OCI-LY1 (cell line): ENCODE results near the gene SEPHS1.

ENCODE experiments used
- H2AFZ ChIP-seq: fragments of 200-600 bp; sonication (generic), shearing (Covaris generic); 2 replicates; pipeline ENCODE4 v1.6.0; 2014; ENCODE audit warnings: antibody characterized with exemption, mild to moderate bottlenecking, low read length
- H3F3A ChIP-seq: fragments of 200-600 bp; sonication (generic), shearing (Covaris generic); 2 replicates; pipeline ENCODE4 v1.6.0; 2014; ENCODE audit warnings: mild to moderate bottlenecking, antibody characterized with exemption, low read length, moderate library complexity; ENCODE audit not compliant: insufficient read depth
- H3K27ac ChIP-seq: fragments of 200-600 bp; sonication (generic); 2 replicates; pipeline ENCODE4 v1.5.1; 2014; ENCODE audit warnings: low read length, mixed run types, mild to moderate bottlenecking, low read depth; ENCODE audit not compliant: poor library complexity, severe bottlenecking
- H3K27me3 ChIP-seq: fragments of 200-600 bp; sonication (generic); 2 replicates; pipeline ENCODE4 v1.6.0; 2014; ENCODE audit warnings: antibody characterized with exemption, mild to moderate bottlenecking, low read length, moderate library complexity; ENCODE audit not compliant: insufficient read depth
- H3K36me3 ChIP-seq: fragments of 200-600 bp; sonication (generic); 2 replicates; pipeline ENCODE4 v1.6.1; 2014; ENCODE audit warnings: mild to moderate bottlenecking, antibody characterized with exemption, low read length, moderate library complexity, mixed read lengths; ENCODE audit not compliant: insufficient read depth
- H3K4me1 ChIP-seq: fragments of 200-600 bp; sonication (generic); 2 replicates; pipeline ENCODE4 v1.5.1; 2014; ENCODE audit warnings: mild to moderate bottlenecking, low read length, moderate library complexity; ENCODE audit not compliant: insufficient read depth, severe bottlenecking
- H3K4me2 ChIP-seq: fragments of 200-600 bp; sonication (generic), shearing (Covaris generic); 2 replicates; pipeline ENCODE4 v1.6.1; 2014; ENCODE audit warnings: low read length
- H3K4me3 ChIP-seq: fragments of 200-600 bp; sonication (generic); 2 replicates; pipeline ENCODE4 v1.5.1; 2014; ENCODE audit warnings: low read length, low read depth, mild to moderate bottlenecking, mixed read lengths; ENCODE audit not compliant: poor library complexity, severe bottlenecking
- H3K79me2 ChIP-seq: fragments of 200-600 bp; shearing (Covaris generic); 2 replicates; pipeline ENCODE4 v1.6.1; 2016; ENCODE audit warnings: mixed run types, low read length, mixed read lengths; ENCODE audit not compliant: insufficient read depth
- H3K9ac ChIP-seq: fragments of 200-600 bp; sonication (generic), shearing (Covaris generic); 2 replicates; pipeline ENCODE4 v1.6.1; 2014; ENCODE audit warnings: mild to moderate bottlenecking, low read length, mixed read lengths
- H3K9me2 ChIP-seq: fragments of 200-600 bp; sonication (generic), shearing (Covaris generic); 2 replicates; pipeline ENCODE4 v1.6.1; 2014; ENCODE audit warnings: low read depth, mild to moderate bottlenecking, low read length, mixed read lengths
- H3K9me3 ChIP-seq: fragments of 200-600 bp; shearing (Covaris generic); 2 replicates; pipeline ENCODE4 v1.6.1; 2014; ENCODE audit warnings: low read length, mixed read lengths
- H4K20me1 ChIP-seq: fragments of 200-600 bp; sonication (generic), shearing (Covaris generic); 2 replicates; pipeline ENCODE4 v1.6.0; 2016; ENCODE audit warnings: mild to moderate bottlenecking, low read length; ENCODE audit not compliant: insufficient read depth
- CTCF ChIP-seq: fragments of 200-600 bp; sonication (generic), shearing (Covaris generic); IDR thresholded peaks from 2 replicates; pipeline ENCODE4 v1.5.1; 2017; ENCODE audit warnings: mild to moderate bottlenecking, antibody characterized with exemption, low read length, moderate library complexity, mixed read lengths
- EZH2 ChIP-seq: fragments of 200-600 bp; sonication (generic), shearing (Covaris generic); IDR thresholded peaks from 2 replicates; pipeline ENCODE4 v1.8.0; 2017; ENCODE audit warnings: borderline replicate concordance, mixed run types, mild to moderate bottlenecking, antibody characterized with exemption, low read length, moderate library complexity, mixed read lengths

The SEPHS1 gene

GRCh38 chr10:13372524-13372923, 24.4 kb upstream of the SEPHS1 start:
- no peaks in the 10 kb centered on the region for H3K27me3 ChIP-seq
- no peaks in the 10 kb centered on the region for H3K4me1 ChIP-seq
- no peaks in the 10 kb centered on the region for H4K20me1 ChIP-seq
- H3K9me2 ChIP-seq = no peaks in the 10 kb centered on the region
- H3K79me2 ChIP-seq = no peaks in the 10 kb centered on the region
- no peak overlapping the region for H3K27ac ChIP-seq
- H2AFZ ChIP-seq = no peak overlapping the region
- no peaks in the 10 kb centered on the region for H3K9me3 ChIP-seq
- H3K4me2 ChIP-seq = no peak overlapping the region
- H3F3A ChIP-seq = no peaks in the 10 kb centered on the region
- no peak overlapping the region for H3K4me3 ChIP-seq
- TF ChIP-seq CTCF (no peak), EZH2 (no peak)
- H3K36me3 ChIP-seq = no peaks in the 10 kb centered on the region
- H3K9ac ChIP-seq = no peak overlapping the region

DNA sequence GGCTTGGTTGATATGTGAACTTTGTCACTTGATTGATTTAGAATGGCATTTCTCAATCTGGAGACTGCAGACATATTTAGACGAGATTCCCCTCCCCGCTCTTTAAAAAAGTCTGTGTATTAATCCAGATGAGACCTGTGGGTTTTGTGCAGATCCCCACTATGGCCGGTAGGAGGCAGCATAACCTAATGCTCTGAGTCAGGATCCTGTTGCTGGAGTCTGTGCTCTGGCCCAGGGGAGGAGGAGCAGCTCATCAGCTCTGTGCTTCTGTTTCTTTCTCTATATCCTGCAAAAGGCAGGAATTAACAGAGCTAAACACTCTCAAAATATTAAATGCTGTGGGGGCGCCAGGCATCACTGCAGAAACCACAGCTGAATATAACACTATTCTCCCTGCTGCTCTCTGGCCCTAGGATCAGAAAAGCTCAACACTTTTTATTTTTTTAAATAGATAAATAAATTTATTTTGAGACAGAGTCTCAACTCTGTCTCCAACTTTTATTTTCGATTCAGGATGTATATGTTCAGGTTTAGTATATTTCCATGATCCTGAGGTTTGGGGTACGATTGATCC, 23.9 kb upstream of the SEPHS1 start:
- no peaks in the 10 kb centered on the region for H3F3A ChIP-seq
- TF ChIP-seq CTCF (peak; percentile 87), EZH2 (no peak)
- H3K36me3 ChIP-seq = no peaks in the 10 kb centered on the region
- H2AFZ ChIP-seq = no peak overlapping the region
- no peaks in the 10 kb centered on the region for H3K9me3 ChIP-seq
- no peaks in the 10 kb centered on the region for H3K27me3 ChIP-seq
- H3K9ac ChIP-seq = no peak overlapping the region
- H4K20me1 ChIP-seq = no peaks in the 10 kb centered on the region
- H3K4me1 ChIP-seq = no peaks in the 10 kb centered on the region
- H3K79me2 ChIP-seq = no peaks in the 10 kb centered on the region
- H3K9me2 ChIP-seq = no peaks in the 10 kb centered on the region
- no peak overlapping the region for H3K4me3 ChIP-seq
- no peak overlapping the region for H3K4me2 ChIP-seq
- H3K27ac ChIP-seq = no peak overlapping the region

GRCh38 chr10:13366891-13367290, 18.8 kb upstream of the SEPHS1 start:
- Histone ChIP-seq H3K79me2 (no peaks in the 10 kb centered on the region), H4K20me1 (no peaks in the 10 kb centered on the region), H3K36me3 (no peaks in the 10 kb centered on the region), H3K4me1 (no peaks in the 10 kb centered on the region), H3K4me3 (no peak overlapping the region), H3K4me2 (no peak overlapping the region), H3K9me2 (no peaks in the 10 kb centered on the region), H3K27ac (no peak overlapping the region), H3F3A (no peaks in the 10 kb centered on the region), H3K9ac (no peak overlapping the region), H3K27me3 (no peaks in the 10 kb centered on the region), H2AFZ (no peak overlapping the region), H3K9me3 (no peaks in the 10 kb centered on the region)
- TF ChIP-seq CTCF (no peak), EZH2 (no peak)
